Gastrocnemius medialis (tissue), 4 donors: ENCODE results near the gene RSF1. TPM values are rescaled to one million over a fixed set of nuclear protein-coding genes. Genes with fewer than 3 reads are reported as not detected.

Experiments used
- ATAC-seq, 2 donors: fragments of 150-250 bp; one replicate each; pipeline ENCODE4 v1.9.1; 2016
- DNase-seq, 2 donors: peaks; one replicate each; pipeline ENCODE4 v3.0.0-alpha.2; 2019
- H3K27ac ChIP-seq, 4 donors: fragments of 200-600 bp; sonication (generic); 1 replicate in 1 of 4; 2 replicates in 3 of 4; pipeline ENCODE4 v1.5.1; 2016 to 2018; ENCODE audit warnings: mild to moderate bottlenecking in 2 of 4, moderate library complexity in 1 of 4
- H3K27me3 ChIP-seq, 3 donors: fragments of 200-600 bp; sonication (generic) in 2 of 3; 1 replicate in 1 of 3; 2 replicates in 2 of 3; pipeline versions ENCODE4 v1.5.1 to v1.6.0; 2016 to 2019; ENCODE audit warnings: mild to moderate bottlenecking in 1 of 3, moderate library complexity in 1 of 3
- H3K36me3 ChIP-seq, 2 donors: fragments of 200-600 bp; sonication (generic) in 1 of 2; one replicate each; pipeline ENCODE4 v1.5.1; 2017 to 2018
- H3K4me1 ChIP-seq, 2 donors: fragments of 200-600 bp; sonication (generic) in 1 of 2; one replicate each; pipeline ENCODE4 v1.5.1; 2016 to 2017; ENCODE audit warnings: mild to moderate bottlenecking in 2 of 2
- H3K4me3 ChIP-seq, 4 donors: fragments of 200-600 bp; sonication (generic) in 3 of 4; 1 replicate in 1 of 4; 2 replicates in 3 of 4; pipeline ENCODE4 v1.5.1; 2016 to 2019; ENCODE audit warnings: mild to moderate bottlenecking in 2 of 4
- H3K9me3 ChIP-seq, 3 donors: fragments of 200-600 bp; sonication (generic) in 2 of 3; 1 replicate in 1 of 3; 2 replicates in 2 of 3; pipeline ENCODE4 v1.5.1; 2016 to 2019
- POLR2A ChIP-seq, 2 donors: fragments of 450-650 bp; IDR thresholded peaks; one replicate each; pipeline ENCODE4 v1.6.1; 2017; ENCODE audit warnings: antibody characterized with exemption in 2 of 2, mild to moderate bottlenecking in 2 of 2, moderate library complexity in 2 of 2
- in situ Hi-C, 4 donors: fragments of 200-750 bp; cut with MboI; loops; one replicate each; pipeline versions ENCODE4 v1.15.0 to v1.8.0; 2017; ENCODE audit warnings: low sequenced_read_pairs in 4 of 4
- intact Hi-C: fragments of 100-400 bp; cut with DNase I; formaldehyde crosslinking; loops from one replicate; pipeline ENCODE4 v1.15.1; 2023; ENCODE audit warnings: low total_unique reads
- total RNA-seq, 4 donors: library from RNA; depleted of rRNA; stranded (reverse); fragments of >200 nt; gene quantifications; one replicate each; pipeline versions ENCODE4 v1.1.0 to v1.2.3, GENCODE V29; 2016
- TF ChIP-seq, protein P1 (sequence below), 5 experiments: fragments of 450-650 bp in 3 of 5; fragments of 200-600 bp in 2 of 5; sonication (generic) in 2 of 5; IDR thresholded peaks in 4 of 5; conservative IDR thresholded peaks in 1 of 5; 1 replicate in 4 of 5; 2 replicates in 1 of 5; pipeline ENCODE4 v1.5.1; 2016 to 2019; ENCODE audit warnings: antibody characterized with exemption in 5 of 5, mild to moderate bottlenecking in 3 of 5, moderate library complexity in 3 of 5

RSF1 gene
- total RNA-seq, 4 donors from 2014 or later: 17.9 to 48.4 (median 45.7) TPM

GRCh38 chr11:77728203-77728786 lies 92.2 kb downstream of the RSF1 start:
- H3K4me3 ChIP-seq: no peak overlapping the region
- no peaks in the 10 kb centered on the region for H3K4me1 ChIP-seq
- no peak for ATAC-seq
- no peaks in the 10 kb centered on the region for H3K9me3 ChIP-seq
- intact Hi-C loops (no loop called here), in situ Hi-C loops (no loop called here)
- no peak for TF ChIP-seq POLR2A (IDR thresholded peaks at IDR 0.05)
- TF ChIP-seq, protein P1, sequence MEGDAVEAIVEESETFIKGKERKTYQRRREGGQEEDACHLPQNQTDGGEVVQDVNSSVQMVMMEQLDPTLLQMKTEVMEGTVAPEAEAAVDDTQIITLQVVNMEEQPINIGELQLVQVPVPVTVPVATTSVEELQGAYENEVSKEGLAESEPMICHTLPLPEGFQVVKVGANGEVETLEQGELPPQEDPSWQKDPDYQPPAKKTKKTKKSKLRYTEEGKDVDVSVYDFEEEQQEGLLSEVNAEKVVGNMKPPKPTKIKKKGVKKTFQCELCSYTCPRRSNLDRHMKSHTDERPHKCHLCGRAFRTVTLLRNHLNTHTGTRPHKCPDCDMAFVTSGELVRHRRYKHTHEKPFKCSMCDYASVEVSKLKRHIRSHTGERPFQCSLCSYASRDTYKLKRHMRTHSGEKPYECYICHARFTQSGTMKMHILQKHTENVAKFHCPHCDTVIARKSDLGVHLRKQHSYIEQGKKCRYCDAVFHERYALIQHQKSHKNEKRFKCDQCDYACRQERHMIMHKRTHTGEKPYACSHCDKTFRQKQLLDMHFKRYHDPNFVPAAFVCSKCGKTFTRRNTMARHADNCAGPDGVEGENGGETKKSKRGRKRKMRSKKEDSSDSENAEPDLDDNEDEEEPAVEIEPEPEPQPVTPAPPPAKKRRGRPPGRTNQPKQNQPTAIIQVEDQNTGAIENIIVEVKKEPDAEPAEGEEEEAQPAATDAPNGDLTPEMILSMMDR (IDR thresholded peaks at IDR 0.05 in 4 of 5, conservative IDR thresholded peaks at IDR 0.05 in 1 of 5): no peak
- H3K27me3 ChIP-seq: no peaks in the 10 kb centered on the region
- H3K27ac ChIP-seq: no peak overlapping the region
- no peak for DNase-seq
- peaks cover 0 to 29% of the 10 kb centered on the region in 2 donors for H3K36me3 ChIP-seq

DNA sequence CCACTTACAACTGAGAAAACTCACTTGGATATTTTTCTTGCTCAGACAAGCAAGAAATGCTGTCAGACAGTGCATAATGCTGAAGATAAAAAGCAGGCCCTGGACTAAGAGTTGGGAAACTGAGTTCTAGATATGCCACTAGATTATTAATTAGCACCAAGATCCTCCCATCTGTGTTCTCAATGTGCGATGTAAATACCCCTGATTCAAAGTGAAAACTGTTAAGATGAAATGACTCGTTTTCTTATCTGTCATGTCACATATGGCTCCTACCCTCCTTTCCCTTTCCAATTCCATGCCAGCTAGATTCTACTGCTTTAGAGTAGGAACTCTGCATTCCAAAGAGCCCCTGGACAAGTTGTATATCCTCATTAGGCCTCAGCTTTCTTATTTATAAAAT lies 94.0 kb downstream of the RSF1 start:
- H3K4me1 ChIP-seq: no peaks in the 10 kb centered on the region
- peaks cover 0 to 32% of the 10 kb centered on the region in 2 donors for H3K36me3 ChIP-seq
- no peak overlapping the region for H3K27ac ChIP-seq
- ATAC-seq: no peak
- DNase-seq: no peak
- TF ChIP-seq POLR2A (IDR thresholded peaks at IDR 0.05): no peak
- TF ChIP-seq, protein P1 (IDR thresholded peaks at IDR 0.05 in 4 of 5, conservative IDR thresholded peaks at IDR 0.05 in 1 of 5): no peak
- no peak overlapping the region for H3K4me3 ChIP-seq
- H3K9me3 ChIP-seq: no peaks in the 10 kb centered on the region
- intact Hi-C loops: no loop called here
- in situ Hi-C loops: no loop called here
- no peaks in the 10 kb centered on the region for H3K27me3 ChIP-seq

GRCh38 chr11:77725433-77725832 lies 95.1 kb downstream of the RSF1 start:
- Histone ChIP-seq H3K27ac (no peak overlapping the region), H3K36me3 (peaks cover 0 to 26% of the 10 kb centered on the region in 2 donors), H3K27me3 (no peaks in the 10 kb centered on the region), H3K4me1 (no peaks in the 10 kb centered on the region), H3K4me3 (no peak overlapping the region), H3K9me3 (no peaks in the 10 kb centered on the region)
- no peak for TF ChIP-seq POLR2A (IDR thresholded peaks at IDR 0.05)
- TF ChIP-seq, protein P1 (IDR thresholded peaks at IDR 0.05 in 4 of 5, conservative IDR thresholded peaks at IDR 0.05 in 1 of 5): no peak
- no peak for DNase-seq
- intact Hi-C loops: no loop called here
- no peak for ATAC-seq
- in situ Hi-C loops: no loop called here

DNA sequence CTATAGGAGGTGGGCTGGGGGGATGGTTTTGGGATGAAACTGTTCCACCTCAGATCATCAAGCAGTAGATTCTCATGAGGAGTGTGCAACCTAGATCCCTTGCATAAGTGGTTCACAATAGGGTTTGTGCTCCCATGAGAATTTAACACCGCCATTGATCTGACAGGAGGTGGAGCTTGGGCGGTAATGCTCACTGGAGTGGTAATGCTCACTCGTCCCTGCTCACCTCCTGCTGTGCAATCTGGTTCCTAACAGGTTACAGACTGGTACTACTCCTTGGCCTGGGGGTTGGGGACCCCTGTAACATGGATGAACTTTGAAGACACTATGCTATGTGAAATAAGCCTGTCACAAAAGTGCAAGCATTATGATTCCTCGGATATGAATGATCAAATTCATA lies 95.9 kb downstream of the RSF1 start:
- Histone ChIP-seq H3K4me1 (no peaks in the 10 kb centered on the region), H3K27ac (no peak overlapping the region), H3K4me3 (no peak overlapping the region), H3K9me3 (no peaks in the 10 kb centered on the region), H3K36me3 (peaks cover 0 to 26% of the 10 kb centered on the region in 2 donors), H3K27me3 (no peaks in the 10 kb centered on the region)
- no peak for DNase-seq
- TF ChIP-seq, protein P1 (IDR thresholded peaks at IDR 0.05 in 4 of 5, conservative IDR thresholded peaks at IDR 0.05 in 1 of 5): no peak
- TF ChIP-seq POLR2A (IDR thresholded peaks at IDR 0.05): no peak
- intact Hi-C loops: no loop called here
- in situ Hi-C loops: loop anchor here in 1 of 4 donors (25.0 kb wide), 1 partner anchor 112 kb away; no protein-coding TSS in a partner anchor
- ATAC-seq: no peak

GRCh38 chr11:77723024-77723423 lies 97.5 kb downstream of the RSF1 start:
- Histone ChIP-seq H3K36me3 (peaks cover 0 to 26% of the 10 kb centered on the region in 2 donors), H3K27me3 (no peaks in the 10 kb centered on the region), H3K9me3 (no peaks in the 10 kb centered on the region), H3K4me3 (no peak overlapping the region), H3K27ac (no peak overlapping the region), H3K4me1 (no peaks in the 10 kb centered on the region)
- TF ChIP-seq POLR2A (IDR thresholded peaks at IDR 0.05): no peak
- TF ChIP-seq, protein P1 (IDR thresholded peaks at IDR 0.05 in 4 of 5, conservative IDR thresholded peaks at IDR 0.05 in 1 of 5): no peak
- in situ Hi-C loops: loop anchor here in 1 of 4 donors (25.0 kb wide), 1 partner anchor 111 kb away; no protein-coding TSS in a partner anchor
- intact Hi-C loops: no loop called here
- ATAC-seq (no peak), DNase-seq (no peak)
